ENCODE data around the gene SLC2A4RG.

The SLC2A4RG gene

DNA sequence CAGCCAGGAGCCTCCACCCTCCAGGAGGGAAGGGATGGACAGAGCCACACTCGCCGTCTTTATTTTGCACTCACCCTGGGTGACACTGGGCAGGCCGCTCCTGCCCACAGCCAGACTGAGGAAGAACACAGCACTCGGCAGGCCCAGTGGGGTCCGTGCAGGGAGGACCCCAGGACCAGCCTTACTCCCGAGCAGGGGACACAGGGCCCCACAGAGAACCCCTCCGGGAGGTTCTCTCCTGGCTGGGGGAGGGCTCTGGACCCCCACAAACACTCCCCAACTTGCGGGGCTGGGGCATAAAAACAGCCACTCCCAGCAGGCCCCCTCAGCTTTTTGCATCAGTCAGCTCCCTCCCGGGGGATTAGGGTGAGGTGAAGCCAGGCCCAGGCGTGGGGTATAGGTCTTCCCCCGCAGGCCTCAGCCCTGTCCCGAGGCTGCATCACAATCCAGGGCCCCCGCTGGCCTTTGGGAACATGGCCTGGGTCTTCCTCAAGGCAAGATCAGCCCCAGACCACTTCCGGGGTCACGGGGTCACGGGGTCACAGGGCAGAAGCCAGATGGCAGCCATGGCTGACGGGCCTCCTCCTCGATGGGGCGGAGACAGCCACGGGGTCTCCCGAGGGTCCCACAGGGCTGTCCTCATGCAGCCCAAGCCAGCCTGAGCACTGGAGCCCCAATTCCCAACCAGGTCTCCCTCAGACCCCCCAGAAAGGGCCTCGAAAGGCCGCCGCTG lies 39.9 kb upstream of the SLC2A4RG start:
- DNase-seq: peak; percentile 2

DNA sequence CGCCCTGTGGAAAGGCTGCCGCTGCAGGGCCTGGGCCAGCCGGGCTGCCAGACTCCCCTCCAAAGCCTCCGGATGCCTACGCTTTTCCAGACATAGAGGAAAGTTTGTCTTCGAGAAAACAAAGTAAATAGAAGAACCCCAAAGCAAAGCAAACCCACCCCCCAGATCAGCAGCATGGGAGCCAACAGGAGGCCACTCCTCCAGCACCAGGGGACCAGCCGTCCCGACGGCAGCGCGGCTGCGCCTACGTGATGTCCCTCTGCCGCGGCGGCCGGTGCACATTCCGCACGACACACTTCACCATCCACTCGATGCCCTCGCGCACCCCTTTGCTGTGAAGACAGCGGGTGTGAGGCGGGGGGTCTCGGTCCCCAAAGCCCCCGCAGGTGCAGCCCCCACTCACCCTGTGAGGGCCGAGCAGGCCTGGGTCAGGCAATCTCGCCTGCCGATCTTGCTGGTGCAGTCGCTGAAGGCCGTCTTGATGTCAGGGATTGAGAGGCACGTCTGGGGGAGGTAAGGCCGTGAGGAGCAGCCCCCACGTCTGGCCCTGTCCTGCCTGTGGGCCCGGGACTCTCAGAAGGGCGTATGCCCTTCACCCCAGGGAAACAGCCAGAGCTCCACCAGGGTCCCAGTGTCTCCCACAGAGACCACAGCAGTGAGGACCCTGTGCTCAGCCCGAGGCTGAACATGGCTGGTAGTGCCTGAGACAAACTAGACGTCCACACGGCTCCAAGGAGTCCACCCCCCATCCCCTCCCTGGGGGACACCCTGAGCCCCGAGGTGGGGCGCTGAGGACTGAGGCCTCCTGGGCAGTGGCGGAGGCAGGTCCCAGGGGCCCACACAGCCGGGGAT lies 39.2 kb upstream of the SLC2A4RG start:
- peak; percentile 2 for DNase-seq

DNA sequence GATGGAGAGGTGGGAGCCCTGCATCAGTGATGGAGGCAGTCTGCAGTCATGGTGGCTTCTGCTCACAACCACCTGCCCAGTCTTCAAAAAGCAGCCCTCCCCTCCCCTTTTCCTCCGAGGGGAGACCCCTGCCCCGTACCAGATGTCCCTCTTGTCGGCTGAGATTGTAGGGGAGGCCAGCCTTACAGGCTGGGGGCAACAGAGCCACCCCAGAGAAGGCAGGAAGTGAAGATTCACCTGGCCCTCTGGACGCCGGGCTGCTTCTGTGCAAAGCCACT lies 38.6 kb upstream of the SLC2A4RG start:
- no peak for DNase-seq

DNA sequence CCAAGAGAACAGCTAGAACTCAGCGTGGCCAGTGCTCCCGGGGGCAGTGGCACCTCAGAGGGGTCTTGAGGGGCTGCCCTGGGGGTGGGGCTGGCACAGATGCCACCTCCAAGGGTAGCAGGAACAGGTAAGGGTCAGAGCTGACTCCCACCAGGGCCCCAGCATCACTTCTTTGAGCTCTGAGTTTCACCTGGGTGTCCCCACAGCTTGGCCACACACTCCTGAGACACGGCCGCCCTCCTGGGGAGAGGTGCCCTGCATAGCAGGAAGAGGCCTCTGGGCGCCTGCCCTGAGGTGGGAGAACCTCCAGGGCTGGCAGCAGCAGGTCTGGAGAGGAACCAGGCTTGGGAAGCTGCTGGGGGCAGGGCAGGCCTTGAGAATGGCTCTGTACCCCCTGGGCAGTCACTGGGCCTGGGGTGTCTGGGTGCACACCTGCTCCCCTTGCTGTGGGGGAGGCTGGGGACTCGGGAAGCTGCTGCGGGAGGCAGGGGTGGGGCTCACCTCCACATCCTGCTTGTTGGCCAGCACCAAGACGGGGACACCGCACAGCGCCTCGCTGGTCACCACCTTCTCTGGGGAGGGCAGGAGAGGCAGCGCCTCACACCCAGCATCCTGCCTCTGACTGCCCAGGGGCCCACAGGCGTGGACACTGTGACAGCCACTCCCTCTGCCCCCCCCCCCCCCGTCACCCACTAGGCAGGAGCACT lies 38.1 kb upstream of the SLC2A4RG start:
- DNase-seq: peak; percentile 2

DNA sequence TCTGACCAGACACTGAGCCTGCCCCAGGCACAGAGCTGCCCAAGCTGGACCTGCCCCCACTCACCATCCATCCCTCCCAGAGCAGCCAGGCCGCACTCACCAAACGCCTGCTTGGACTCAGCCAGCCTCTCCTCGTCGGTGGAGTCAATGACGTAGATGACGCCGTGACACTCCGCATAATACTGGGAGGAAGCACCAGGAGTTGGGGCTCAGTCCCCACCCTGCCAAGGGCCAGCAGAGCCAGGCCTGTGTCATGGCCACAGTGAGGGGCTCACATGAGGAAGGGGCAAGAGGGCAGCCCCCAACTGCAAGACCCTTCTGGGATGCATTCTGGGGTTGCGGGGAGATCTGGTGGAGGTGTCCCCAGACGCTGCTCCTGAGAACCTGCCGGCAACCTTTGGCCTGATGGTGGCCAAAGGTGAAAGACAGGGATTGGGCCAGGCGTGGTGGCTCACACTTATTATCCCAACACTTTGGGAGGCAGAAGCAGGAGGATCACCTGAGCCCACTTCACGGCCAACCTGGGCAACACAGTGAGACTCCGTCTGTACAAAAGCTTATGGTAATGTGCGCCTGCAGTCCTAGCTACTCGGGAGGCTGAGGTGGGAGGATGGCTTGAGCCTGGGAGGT lies 37.4 kb upstream of the SLC2A4RG start:
- peak; percentile 3 for DNase-seq

DNA sequence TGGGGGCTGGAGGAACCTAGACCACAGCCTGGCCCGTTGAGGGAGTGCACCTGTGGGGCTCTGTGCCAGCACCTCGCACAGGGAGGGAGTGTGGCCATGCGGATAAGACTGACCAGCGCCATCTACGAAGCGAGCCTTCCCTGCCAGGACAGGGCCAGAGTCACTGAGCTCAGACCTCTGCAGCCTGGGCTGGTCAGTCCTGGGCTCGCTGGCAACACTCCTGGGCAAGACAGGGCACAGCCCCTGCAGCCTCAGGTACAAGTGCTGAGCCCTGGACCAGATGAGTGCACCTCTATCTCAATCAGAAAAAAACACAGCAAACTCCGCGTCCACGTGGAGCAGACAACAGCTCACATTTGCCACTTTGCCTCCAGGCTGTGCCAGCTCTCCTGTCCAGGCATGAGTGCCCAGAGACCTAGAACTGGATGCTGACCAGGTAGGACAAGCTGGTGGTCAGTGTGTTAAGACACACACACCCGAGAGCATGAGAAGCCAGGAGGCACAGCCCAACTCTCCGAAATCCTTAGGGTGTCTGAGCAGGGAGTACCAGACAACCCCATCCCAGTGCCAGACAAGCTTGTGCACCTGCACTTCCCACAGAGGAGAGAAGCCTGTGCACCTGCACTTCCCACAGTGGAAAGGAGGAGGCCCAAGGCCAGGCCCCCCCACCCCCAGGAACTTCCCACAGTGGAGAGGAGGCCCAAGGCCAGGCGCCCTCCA lies 36.7 kb upstream of the SLC2A4RG start:
- DNase-seq: peak; percentile 3

DNA sequence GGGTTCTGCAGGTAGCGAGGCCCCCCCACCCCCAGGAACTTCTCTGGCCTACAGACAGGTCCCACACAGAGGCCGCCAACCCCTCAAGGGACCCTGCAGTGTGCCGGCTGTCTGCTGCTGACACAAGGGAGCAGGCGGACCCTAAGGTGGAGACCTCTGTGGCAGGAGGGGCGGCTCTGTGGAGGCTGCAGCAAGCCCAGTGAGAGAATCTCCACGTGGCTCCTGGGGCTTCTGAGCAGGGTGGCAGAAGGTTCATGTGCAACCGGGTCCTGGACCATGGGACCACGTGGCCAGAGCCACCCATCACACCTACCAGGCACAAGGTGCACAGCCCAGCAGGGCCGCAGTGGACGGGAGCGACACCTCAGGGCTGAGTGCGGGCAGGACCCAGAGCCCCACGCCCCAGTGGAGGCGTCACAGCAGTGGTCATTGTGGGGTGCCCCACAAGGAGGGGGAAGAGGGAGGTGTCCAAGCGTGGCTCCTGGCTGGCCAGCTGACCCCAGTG lies 36.1 kb upstream of the SLC2A4RG start:
- DNase-seq: no peak

DNA sequence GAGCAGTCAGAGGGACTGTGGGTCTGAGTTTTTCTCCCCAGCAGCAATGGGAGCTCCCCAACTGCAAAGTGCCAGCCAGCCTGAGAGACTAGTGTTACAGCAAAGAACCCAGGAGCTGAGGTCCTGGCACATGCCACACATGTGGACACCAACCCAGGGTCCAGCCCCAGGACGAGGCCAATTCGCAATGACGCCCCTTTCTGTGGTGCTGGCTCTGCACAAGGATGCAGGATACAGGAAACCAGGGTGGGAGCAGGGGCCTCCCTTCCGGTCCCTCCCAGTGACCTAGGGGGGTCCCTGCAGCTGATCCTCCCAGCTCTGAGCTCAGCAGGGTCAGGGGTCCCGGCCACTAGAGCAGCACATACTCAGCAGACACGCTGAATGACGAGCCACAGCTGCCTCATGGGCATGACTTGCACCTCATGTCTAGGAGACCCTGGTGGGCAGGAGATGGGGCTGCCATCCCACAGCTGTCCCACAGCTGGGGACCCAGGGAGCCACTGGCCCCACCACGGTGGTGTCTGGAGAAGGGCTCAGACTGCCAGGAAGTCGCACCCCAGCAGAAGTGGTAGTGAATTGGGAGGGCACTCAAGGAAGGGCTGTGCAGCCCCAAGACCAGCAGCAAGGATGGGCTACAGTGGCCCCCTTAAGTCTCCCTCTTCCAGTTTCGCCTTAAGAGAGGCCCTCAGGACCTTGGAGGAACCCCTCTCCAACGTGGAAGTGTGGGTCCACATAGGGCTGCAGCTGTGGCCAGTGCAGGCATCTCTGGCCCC lies 35.4 kb upstream of the SLC2A4RG start:
- peak; percentile 3 for DNase-seq

DNA sequence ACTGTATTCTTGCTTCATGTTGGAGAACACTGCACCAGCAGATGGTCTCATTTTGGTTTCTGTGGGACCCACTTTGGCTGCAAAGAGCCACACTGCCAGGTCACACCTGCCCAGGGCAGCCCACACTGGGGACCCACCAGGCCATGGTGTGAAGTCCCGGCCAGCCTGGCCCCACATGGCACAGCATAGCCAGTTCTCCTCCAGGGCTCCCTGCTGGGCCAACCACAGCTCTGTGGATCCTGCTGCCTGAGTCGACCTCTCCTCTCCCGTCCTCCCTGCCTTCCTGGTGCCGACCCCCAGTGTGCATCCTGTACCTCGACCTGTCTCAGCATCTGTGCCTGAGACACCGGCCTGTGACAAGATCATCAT lies 34.8 kb upstream of the SLC2A4RG start:
- no peak for DNase-seq

DNA sequence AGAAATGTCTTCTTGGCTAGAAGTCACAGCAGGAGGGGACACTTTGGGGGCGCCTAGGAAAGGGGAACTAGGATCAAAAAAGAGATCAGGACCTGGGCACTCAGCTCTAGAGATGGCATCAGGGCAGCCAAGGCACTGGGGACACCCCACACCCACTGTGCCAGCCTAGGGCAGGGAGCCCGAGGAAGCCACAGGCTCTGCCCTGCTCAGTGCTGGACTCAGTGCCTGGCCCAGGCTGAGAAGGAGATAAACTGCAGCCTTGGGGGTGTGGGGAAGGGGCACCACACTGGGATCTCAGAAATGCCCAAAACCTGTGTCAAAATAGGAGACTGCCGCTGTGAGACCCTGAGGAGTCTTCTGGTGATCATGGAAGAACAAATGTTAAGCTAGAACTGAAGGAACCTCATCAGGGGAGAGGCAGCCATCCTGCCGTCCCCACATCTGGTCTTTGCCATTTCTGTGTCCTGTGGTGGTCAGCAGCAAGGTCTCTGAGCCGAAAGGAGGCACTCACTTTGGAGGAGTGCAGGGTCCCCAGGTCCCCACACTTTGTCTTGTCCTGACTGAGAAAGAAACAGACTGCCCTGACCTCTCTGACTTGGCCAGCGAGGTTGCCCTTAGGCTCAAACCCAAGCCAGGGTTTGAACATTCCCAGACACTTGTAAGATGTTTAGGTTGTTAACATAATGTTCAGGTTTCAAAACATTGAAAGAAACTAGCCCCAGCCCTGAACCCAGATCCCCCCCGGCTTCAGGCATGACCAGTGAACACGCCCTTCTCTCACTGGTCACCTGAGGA lies 34.1 kb upstream of the SLC2A4RG start:
- no peak for DNase-seq

DNA sequence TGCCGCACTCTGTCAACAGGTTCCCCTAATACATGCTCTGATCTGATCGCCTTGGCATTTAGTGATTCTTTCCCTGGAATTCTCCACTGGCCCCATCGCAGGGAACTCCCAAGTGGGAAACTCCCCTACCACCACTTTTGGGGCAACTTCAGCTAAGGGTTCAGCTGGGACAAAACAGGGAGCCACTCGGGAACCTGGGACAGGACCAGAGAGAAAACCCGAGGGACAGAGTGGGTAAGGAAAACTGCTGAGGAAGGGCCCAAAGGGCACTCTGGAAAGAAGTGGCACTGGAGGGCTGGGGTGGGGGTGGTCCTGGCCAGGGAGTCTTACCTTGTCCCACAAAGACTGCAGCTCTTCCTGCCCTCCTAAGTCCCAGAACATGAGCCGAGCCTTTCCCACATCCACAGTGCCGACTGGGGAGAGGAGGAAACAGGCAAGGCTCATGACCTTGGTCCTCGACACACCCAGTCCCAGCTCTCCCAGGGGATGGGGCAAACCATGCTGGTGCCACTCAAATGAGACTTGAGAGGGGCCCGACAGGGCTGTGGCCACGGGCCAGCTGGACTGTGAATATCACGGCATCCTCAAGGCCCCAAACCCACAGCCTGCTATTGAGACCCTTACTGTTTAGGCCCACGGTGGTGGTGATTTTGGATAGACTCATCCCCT lies 33.4 kb upstream of the SLC2A4RG start:
- no peak for DNase-seq

DNA sequence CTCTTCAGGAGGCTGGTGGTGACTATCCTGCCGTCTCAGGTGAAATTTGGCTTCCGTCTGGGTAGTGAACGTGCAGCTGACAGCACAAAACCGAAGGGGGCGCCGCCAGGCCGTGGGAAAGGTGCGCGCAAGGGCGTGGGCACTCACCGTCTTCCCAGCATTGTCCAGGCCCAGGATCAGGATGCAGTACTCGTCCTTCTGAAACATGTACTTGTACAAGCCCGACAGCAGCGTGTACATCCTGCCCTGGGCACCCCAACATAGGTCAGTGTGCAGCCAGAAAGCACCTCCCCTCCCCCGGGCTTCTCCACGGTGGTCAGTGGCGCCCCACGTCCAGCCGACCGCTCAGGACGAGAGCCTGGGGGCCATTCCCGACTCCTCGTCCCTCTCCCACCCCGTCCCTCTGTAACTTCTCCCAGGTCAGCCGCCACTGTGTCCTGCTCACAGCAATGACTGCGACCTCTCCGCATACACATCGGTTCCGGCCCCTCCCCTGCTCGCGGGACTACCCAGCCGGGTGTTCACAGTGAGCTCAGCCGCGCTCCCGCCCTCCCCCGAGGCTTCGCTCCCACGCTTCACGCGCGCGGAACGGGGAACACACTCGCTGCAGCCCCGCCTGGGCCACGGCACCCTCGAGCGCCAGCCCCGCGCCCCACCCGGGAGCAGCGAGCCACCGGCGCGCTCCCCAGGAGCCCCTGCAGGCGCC lies 32.6 kb upstream of the SLC2A4RG start:
- DNase-seq: peak; percentile 55

DNA sequence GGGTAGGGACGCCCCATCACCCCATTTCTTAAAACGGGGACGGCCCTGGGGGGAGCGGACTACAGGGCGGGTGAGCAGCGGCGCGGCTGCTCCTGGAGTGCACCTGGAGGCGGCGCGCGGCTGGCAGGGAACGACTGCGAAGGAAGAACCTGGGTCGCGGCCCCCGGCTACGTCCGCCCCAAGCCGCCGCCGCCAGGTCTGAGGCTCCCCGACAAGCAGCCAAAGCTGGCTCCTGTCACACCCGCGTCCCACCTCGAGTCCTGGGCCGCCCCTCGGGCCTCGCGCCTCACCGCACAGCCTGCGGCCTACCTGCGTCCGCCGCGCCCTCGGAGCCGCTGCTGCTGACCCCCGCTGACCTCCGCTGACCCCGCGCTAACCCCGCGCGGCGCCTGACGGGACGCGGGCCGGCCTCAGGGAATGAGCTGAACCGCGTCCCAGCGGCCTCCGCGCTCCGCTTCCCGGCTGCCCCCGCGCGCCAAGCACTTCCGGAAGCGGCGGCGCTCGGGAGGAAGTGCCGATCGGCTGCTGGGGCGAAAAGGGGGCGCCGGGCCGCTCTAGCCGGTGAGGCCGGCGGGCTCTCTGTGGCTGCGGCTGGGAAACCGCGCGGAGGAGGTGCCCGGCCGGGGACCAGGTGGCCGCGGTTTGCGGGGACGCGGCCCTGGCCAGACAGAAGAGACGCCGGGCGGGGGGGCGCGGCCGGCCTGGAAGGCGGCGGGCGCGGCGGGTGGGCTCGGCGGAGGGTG lies 31.8 kb upstream of the SLC2A4RG start, which contains the start of the genes ARFRP1 and ZGPAT:
TSS of gene ARFRP1 (minus strand) at position 419 of the 743 bp plus-strand sequence. CDS start 885 bp downstream, outside the sequence.
TSS of gene ZGPAT (plus strand) at position 482 of the 743 bp plus-strand sequence. CDS start 542 bp downstream, outside the sequence.
- peak; percentile 83 for DNase-seq

DNA sequence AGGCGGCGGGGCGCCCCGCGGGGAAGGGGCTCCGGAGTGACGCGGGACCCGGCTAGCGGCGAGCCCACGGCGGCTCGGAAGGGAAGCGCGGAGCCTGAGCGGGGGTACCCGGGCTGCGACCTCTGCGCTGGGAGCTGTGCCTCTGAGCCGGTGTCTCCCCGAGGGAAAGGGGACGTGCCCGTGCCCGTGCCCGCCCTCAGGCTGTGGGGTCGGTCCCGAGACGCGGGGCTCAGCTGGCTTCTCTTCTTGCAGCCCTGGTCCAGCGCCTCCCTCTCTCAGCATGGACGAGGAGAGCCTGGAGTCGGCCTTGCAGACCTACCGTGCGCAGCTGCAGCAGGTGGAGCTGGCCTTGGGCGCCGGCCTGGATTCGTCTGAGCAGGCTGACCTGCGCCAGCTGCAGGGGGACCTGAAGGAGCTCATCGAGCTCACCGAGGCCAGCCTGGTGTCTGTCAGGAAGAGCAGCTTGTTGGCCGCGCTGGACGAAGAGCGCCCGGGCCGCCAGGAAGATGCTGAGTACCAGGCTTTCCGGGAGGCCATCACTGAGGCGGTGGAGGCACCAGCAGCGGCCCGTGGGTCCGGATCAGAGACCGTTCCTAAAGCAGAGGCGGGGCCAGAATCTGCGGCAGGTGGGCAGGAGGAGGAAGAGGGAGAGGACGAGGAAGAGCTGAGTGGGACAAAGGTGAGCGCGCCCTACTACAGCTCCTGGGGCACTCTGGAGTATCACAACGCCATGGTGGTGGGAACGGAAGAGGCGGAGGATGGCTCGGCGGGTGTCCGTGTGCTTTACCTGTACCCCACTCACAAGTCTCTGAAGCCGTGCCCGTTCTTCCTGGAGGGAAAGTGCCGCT lies 31.1 kb upstream of the SLC2A4RG start:
- peak; percentile 17 for DNase-seq

DNA sequence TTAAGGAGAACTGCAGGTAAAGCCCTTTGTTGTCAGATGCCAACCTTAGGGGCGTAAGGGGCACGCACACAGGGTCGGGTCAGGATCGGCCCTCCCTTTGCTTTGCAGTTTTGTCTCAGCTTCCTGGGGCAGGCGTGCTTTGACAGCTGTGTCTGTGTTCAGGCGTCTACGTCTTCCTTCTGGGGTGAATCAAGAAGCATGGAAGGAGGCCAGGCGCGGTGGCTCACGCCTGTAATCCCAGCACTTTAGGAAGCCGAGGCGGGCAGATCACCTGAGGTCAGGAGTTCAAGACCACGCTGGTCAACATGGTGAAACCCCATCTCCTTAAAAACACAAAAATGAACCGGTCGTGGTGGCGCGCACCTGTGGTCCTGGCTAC lies 30.4 kb upstream of the SLC2A4RG start:
- DNase-seq: peak; percentile 2

DNA sequence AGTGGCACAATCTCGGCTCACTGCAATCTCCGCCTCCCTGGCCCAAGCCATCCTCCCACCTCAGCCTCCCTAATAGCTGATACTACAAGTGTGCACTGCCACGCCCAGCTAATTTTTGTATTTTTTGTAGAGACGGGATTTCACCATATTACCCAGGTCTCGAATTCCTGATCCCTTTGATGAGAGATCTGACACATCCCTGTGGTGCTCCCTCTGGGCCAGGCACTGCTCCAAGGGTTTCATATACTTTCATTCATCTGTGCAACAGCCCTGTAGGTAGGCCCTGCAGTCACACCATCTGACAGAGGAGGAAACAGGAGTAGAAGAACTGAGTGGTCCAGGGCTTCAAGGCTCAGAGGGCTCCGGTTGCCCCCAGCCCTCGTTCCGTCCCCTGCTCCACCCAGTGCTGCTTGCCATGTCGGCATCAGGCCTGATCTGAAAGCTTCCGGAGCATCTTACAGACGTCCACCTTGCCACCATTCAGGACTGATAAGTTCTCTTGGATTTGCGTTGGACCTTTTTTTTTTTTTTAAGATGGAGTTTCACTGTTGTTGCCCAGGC lies 28.4 kb upstream of the SLC2A4RG start:
- no peak for DNase-seq

DNA sequence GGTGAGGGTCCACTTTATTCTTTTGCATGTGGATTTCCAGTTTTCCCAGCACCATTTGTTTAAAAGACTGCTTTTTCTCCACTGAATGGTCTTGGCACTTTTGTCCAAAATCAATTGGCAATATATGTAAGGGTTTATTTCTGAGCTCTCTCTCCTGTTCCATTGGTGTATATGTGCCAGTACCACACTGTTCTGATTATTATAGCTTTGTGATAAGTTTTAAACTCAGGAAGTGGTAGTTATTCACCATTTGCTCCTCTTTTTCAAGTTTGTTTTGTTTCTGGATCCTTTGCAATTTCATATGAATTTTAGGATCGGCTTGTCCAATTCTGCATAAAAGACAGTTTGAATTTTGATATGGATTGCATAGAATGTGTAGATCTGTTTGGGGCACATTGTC lies 27.4 kb upstream of the SLC2A4RG start:
- no peak for DNase-seq

All from activated gamma-delta T cell treated with Interleukin-2 at 50 U/mL for 16 hours (primary cell).